GM21447 (cell line): Measurements from ENCODE around the gene SRD5A1.

Experiments
- ATAC-seq: cut with Tn5 transposase; IDR thresholded peaks from one replicate; pipeline ENCODE4 v1.9.1; 2021; ENCODE audit not compliant: unreplicated experiment

SRD5A1 gene

DNA sequence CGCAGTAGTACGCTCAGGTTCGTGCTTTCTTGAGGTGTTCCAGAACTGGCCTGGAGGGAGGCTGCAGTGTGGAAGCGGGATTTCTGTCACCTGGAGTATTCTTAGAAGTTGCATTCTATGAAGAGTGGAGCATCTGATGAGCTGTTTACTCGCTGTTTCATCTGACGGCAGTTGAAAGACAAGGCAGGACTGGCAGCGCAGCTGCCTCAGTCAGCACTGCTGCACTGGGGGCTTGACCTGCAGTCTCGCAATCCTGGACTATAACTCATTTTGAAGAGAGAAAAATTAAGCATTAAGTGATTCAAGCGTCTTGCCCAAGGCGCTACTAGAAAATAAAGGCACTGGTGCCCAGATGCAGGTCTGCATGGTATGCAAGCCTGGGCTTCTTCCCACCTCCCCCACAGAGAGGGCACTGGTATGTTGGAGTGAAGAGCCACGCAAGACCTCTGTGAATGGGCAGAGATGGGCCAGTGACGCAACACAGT is 90.6 kb downstream of the SRD5A1 start:
- no peak for ATAC-seq
